DOHH2 (cell line): Measurements from ENCODE around the gene CFAP210.

Source experiments
- EZH2phosphoT487 ChIP-seq: fragments of 200-600 bp; sonication (generic); IDR thresholded peaks from 2 replicates; pipeline ENCODE4 v1.6.1; 2017; ENCODE audit warnings: borderline replicate concordance, mild to moderate bottlenecking, antibody characterized with exemption, low read length, moderate library complexity, mixed read lengths
- TF ChIP-seq, protein P1 (sequence below): fragments of 200-600 bp; sonication (generic); IDR thresholded peaks from one replicate; pipeline ENCODE4 v1.5.1; 2014; ENCODE audit warnings: antibody characterized with exemption, mild to moderate bottlenecking, low read depth, low read length; ENCODE audit not compliant: poor library complexity, severe bottlenecking

DNA sequence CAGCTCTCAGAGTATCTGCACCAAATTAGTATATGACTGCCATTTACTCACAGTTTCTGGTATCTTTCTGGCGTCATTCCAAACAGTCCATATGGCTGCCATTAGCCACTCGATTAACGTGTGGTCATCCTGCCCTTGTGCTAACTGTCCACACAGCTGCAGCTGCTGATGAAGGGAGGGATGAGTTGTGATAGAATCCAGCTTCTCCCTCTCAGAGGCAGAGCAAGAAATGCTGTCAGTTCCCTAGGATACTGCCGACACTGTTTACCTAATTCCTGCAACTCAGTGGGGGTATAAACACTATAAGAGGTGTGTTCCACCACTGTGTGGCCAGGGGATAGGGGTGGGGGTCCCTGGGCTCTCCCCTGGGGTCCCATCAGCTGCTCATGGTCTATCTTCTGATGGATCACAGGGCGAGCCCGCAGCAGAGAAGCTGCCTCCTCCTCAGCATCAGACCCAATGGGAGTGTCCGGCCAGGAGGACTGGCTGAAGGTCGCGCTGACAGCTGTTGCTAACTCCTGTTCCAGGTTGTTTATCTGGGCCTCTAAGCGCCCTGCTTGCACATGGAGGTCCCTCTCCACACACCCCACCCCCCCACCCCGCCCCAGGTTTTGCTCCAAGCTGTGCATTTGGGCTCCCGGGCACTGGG, 22.2 kb upstream of the CFAP210 start:
- TF ChIP-seq, protein P1, sequence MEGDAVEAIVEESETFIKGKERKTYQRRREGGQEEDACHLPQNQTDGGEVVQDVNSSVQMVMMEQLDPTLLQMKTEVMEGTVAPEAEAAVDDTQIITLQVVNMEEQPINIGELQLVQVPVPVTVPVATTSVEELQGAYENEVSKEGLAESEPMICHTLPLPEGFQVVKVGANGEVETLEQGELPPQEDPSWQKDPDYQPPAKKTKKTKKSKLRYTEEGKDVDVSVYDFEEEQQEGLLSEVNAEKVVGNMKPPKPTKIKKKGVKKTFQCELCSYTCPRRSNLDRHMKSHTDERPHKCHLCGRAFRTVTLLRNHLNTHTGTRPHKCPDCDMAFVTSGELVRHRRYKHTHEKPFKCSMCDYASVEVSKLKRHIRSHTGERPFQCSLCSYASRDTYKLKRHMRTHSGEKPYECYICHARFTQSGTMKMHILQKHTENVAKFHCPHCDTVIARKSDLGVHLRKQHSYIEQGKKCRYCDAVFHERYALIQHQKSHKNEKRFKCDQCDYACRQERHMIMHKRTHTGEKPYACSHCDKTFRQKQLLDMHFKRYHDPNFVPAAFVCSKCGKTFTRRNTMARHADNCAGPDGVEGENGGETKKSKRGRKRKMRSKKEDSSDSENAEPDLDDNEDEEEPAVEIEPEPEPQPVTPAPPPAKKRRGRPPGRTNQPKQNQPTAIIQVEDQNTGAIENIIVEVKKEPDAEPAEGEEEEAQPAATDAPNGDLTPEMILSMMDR, result no peak
- no peak for TF ChIP-seq EZH2phosphoT487
